ENCODE data around the gene SCFD1. TPM values are rescaled to one million over a fixed set of nuclear protein-coding genes. Genes with fewer than 3 reads are reported as not detected.

SCFD1 gene
- total RNA-seq, 6 donors from 2014 or later: 26.1 to 132 (median 66.2) TPM

- no peak overlapping the region for H3K27ac ChIP-seq
- TF ChIP-seq EP300 (IDR thresholded peaks at IDR 0.05): no peak
- peak in 4 of 6 experiments; percentile 7 to 23 (median 13) for TF ChIP-seq CTCF (IDR thresholded peaks at IDR 0.05)
- TF ChIP-seq POLR2A (IDR thresholded peaks at IDR 0.05): no peak
- TF ChIP-seq POLR2AphosphoS5 (IDR thresholded peaks at IDR 0.05): no peak
- H3K9me3 ChIP-seq: no peaks in the 10 kb centered on the region
- peaks cover 4 to 10% (median 7%) of the 10 kb centered on the region in 4 donors for H3K4me1 ChIP-seq
- ATAC-seq (ENCODE audit: low FRiP score in 2 of 2) (no peak), DNase-seq (no peak)
- 53 to 66% methylated on average over 2 of the region's 2 CpGs for WGBS, 2 donors
- H3K27me3 ChIP-seq: no peaks in the 10 kb centered on the region
- no peak overlapping the region for H3K4me3 ChIP-seq
- H3K36me3 ChIP-seq: peaks cover 0 to 66% (median 27%) of the 10 kb centered on the region in 4 donors
Measured at GRCh38 chr14:30657606-30658163, 35.6 kb downstream of the SCFD1 start.

GRCh38 chr14:30658645-30659044 lies 36.5 kb downstream of the SCFD1 start:
- Histone ChIP-seq H3K4me3 (no peak overlapping the region), H3K4me1 (peaks cover 4 to 10% (median 7%) of the 10 kb centered on the region in 4 donors), H3K27ac (no peak overlapping the region), H3K36me3 (peaks cover 0 to 63% (median 19%) of the 10 kb centered on the region in 4 donors), H3K27me3 (no peaks in the 10 kb centered on the region), H3K9me3 (no peaks in the 10 kb centered on the region)
- DNase-seq: no peak
- WGBS, 2 donors: 93 to 96% methylated on average over 3 of the region's 3 CpGs
- no peak for ATAC-seq (ENCODE audit: low FRiP score in 2 of 2)
- no peak for TF ChIP-seq POLR2AphosphoS5 (IDR thresholded peaks at IDR 0.05)
- TF ChIP-seq POLR2A (IDR thresholded peaks at IDR 0.05): no peak
- no peak for TF ChIP-seq EP300 (IDR thresholded peaks at IDR 0.05)
- no peak for TF ChIP-seq CTCF (IDR thresholded peaks at IDR 0.05)

- Histone ChIP-seq H3K27me3 (no peaks in the 10 kb centered on the region), H3K27ac (no peak overlapping the region), H3K4me3 (no peak overlapping the region), H3K4me1 (no peaks in the 10 kb centered on the region), H3K9me3 (no peaks in the 10 kb centered on the region), H3K36me3 (peaks cover 5 to 35% (median 7%) of the 10 kb centered on the region in 4 donors)
- no peak for DNase-seq
- no peak for TF ChIP-seq EP300 (IDR thresholded peaks at IDR 0.05)
- TF ChIP-seq CTCF (IDR thresholded peaks at IDR 0.05): no peak
- no peak for TF ChIP-seq POLR2AphosphoS5 (IDR thresholded peaks at IDR 0.05)
- TF ChIP-seq POLR2A (IDR thresholded peaks at IDR 0.05): no peak
- ATAC-seq (ENCODE audit: low FRiP score in 2 of 2): no peak
Measured at GRCh38 chr14:30669594-30669993, 47.5 kb downstream of the SCFD1 start.

- TF ChIP-seq POLR2A (IDR thresholded peaks at IDR 0.05): no peak
- no peak for TF ChIP-seq POLR2AphosphoS5 (IDR thresholded peaks at IDR 0.05)
- no peak for TF ChIP-seq EP300 (IDR thresholded peaks at IDR 0.05)
- no peak for TF ChIP-seq CTCF (IDR thresholded peaks at IDR 0.05)
- DNase-seq (no peak), ATAC-seq (ENCODE audit: low FRiP score in 2 of 2) (no peak)
- 56 to 68% methylated on average over 1 of the region's 1 CpG for WGBS, 2 donors
- no peaks in the 10 kb centered on the region for H3K9me3 ChIP-seq
- no peak overlapping the region for H3K27ac ChIP-seq
- H3K27me3 ChIP-seq: no peaks in the 10 kb centered on the region
- H3K36me3 ChIP-seq: peaks cover 5 to 54% (median 15%) of the 10 kb centered on the region in 4 donors
- no peak overlapping the region for H3K4me3 ChIP-seq
- H3K4me1 ChIP-seq: no peaks in the 10 kb centered on the region
Measured at GRCh38 chr14:30673071-30673470, 51.0 kb downstream of the SCFD1 start.

GRCh38 chr14:30678926-30679431 lies 56.9 kb downstream of the SCFD1 start:
- Histone ChIP-seq H3K9me3 (no peaks in the 10 kb centered on the region), H3K4me3 (no peak overlapping the region), H3K4me1 (no peaks in the 10 kb centered on the region), H3K27me3 (no peaks in the 10 kb centered on the region), H3K27ac (peak overlapping the region in 1 of 4 donors; percentile 34), H3K36me3 (peaks cover 0 to 59% (median 14%) of the 10 kb centered on the region in 4 donors)
- no peak for ATAC-seq (ENCODE audit: low FRiP score in 2 of 2)
- DNase-seq: no peak
- no peak for TF ChIP-seq POLR2AphosphoS5 (IDR thresholded peaks at IDR 0.05)
- TF ChIP-seq POLR2A (IDR thresholded peaks at IDR 0.05): no peak
- no peak for TF ChIP-seq EP300 (IDR thresholded peaks at IDR 0.05)
- TF ChIP-seq CTCF (IDR thresholded peaks at IDR 0.05): no peak

Measured in upper lobe of left lung (tissue), 6 donors.